Measurements from ENCODE around the gene HPS3. TPM values are rescaled to one million over a fixed set of nuclear protein-coding genes. Genes with fewer than 3 reads are reported as not detected.
A peak's percentile ranks its signal among the peaks of the same experiment; 100 is the strongest.

HPS3 gene
- total RNA-seq, 4 donors from 2014 or later, result 3.1 to 5.5 (median 4.4) TPM

DNA sequence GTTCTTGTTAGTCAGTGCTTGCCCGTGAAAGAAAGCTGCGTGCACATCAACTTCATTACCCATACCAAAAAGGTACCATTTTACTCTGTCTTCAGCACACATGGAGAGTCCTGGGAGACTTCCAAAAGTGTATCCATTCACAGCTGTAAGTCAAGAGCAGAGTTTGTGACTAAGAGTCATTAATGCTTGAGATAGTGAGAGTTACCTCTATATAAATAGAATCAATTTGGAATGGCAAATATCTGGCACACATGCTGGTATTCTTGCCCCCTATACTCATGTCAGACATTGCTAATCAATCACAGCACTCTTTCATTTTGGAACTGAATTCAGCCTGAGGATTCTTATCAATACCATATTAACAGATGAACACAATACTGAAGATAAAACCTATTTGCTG lies 78.0 kb downstream of the HPS3 start:
- ATAC-seq, result no peak
- Histone ChIP-seq H3K4me1 (no peaks in the 10 kb centered on the region), H3K4me3 (no peak overlapping the region), H3K36me3 (no peaks in the 10 kb centered on the region), H3K9me3 (no peaks in the 10 kb centered on the region), H3K27ac (no peak overlapping the region), H3K27me3 (no peaks in the 10 kb centered on the region)
- DNase-seq, result no peak
- intact Hi-C loops (cut with DNase I; ENCODE audit: low total_unique reads), result no loop called here
- in situ Hi-C loops (cut with MboI; ENCODE audit: low sequenced_read_pairs in 4 of 4), result no loop called here
- TF ChIP-seq, protein P1, sequence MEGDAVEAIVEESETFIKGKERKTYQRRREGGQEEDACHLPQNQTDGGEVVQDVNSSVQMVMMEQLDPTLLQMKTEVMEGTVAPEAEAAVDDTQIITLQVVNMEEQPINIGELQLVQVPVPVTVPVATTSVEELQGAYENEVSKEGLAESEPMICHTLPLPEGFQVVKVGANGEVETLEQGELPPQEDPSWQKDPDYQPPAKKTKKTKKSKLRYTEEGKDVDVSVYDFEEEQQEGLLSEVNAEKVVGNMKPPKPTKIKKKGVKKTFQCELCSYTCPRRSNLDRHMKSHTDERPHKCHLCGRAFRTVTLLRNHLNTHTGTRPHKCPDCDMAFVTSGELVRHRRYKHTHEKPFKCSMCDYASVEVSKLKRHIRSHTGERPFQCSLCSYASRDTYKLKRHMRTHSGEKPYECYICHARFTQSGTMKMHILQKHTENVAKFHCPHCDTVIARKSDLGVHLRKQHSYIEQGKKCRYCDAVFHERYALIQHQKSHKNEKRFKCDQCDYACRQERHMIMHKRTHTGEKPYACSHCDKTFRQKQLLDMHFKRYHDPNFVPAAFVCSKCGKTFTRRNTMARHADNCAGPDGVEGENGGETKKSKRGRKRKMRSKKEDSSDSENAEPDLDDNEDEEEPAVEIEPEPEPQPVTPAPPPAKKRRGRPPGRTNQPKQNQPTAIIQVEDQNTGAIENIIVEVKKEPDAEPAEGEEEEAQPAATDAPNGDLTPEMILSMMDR (IDR thresholded peaks at IDR 0.05 in 4 of 5, conservative IDR thresholded peaks at IDR 0.05 in 1 of 5), result no peak
- TF ChIP-seq POLR2A (IDR thresholded peaks at IDR 0.05), result no peak

DNA sequence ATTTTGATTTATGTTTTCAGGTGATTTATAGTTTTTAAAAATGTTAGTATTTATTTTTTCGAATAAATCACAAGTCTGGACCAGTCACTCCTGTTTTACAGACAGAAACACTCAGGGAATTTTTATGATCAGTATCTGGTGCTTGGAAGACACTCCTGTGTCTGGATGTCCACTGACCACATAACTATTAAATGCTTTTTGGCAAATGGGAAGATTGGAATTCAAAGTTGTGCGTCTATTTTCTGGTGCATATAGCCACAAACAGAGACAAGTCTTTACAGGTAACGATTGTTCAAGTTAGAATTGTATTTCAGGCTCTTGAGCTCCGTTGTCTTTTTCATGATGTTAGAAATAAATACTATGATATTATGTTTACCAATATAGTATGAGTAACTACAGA lies 80.0 kb downstream of the HPS3 start:
- Histone ChIP-seq H3K4me3 (no peak overlapping the region), H3K36me3 (no peaks in the 10 kb centered on the region), H3K27me3 (no peaks in the 10 kb centered on the region), H3K4me1 (no peaks in the 10 kb centered on the region), H3K9me3 (no peaks in the 10 kb centered on the region), H3K27ac (no peak overlapping the region)
- TF ChIP-seq, protein P1 (IDR thresholded peaks at IDR 0.05 in 4 of 5, conservative IDR thresholded peaks at IDR 0.05 in 1 of 5), result no peak
- no peak for TF ChIP-seq POLR2A (IDR thresholded peaks at IDR 0.05)
- ATAC-seq (no peak), DNase-seq (no peak)
- in situ Hi-C loops (cut with MboI; ENCODE audit: low sequenced_read_pairs in 4 of 4), result no loop called here
- intact Hi-C loops (cut with DNase I; ENCODE audit: low total_unique reads), result no loop called here

DNA sequence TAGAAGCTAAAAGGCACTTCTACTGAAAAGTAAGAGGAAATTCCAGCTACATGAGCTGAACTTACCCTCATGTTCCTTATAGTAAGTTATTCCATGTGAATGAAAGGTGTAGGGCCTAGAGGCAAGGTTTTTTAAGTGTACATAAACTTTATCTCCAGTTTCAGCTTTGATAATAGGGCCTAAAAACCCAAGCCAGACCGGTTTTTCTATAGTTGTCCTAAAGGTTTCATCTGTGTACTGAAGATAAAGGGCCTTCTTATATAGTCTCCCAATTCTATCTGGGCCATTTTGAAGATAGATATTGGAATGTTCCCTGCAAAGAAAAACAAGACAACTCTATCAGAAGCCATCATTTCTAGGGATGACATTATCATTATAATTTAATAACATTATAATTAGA lies 82.9 kb downstream of the HPS3 start:
- in situ Hi-C loops (cut with MboI; ENCODE audit: low sequenced_read_pairs in 4 of 4), result no loop called here

DNA sequence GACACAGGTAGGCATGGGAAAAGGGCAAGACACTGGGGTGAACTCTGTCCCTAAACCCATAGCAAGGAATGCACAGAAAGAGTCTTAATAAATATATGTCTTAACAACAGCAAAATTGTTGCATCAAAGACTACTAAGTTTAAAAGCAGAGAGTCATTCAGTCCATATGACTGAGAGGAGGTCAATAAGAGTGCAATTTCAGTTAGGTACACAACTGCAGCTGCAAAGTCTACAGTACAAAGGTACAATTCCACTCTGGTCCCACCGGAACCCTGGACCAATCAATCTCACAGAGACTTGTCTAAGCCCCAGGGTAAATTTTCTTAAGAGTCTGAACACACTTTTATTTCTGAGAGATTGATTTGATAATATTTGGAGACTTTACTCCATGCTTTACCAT lies 85.3 kb downstream of the HPS3 start:
- no peak for ATAC-seq
- Histone ChIP-seq H3K36me3 (no peaks in the 10 kb centered on the region), H3K9me3 (no peaks in the 10 kb centered on the region), H3K4me1 (peaks cover 0 to 3% of the 10 kb centered on the region in 2 donors), H3K27ac (no peak overlapping the region), H3K27me3 (no peaks in the 10 kb centered on the region), H3K4me3 (no peak overlapping the region)
- no peak for TF ChIP-seq POLR2A (IDR thresholded peaks at IDR 0.05)
- TF ChIP-seq, protein P1 (IDR thresholded peaks at IDR 0.05 in 4 of 5, conservative IDR thresholded peaks at IDR 0.05 in 1 of 5), result no peak
- in situ Hi-C loops (cut with MboI; ENCODE audit: low sequenced_read_pairs in 4 of 4) (no loop called here), intact Hi-C loops (cut with DNase I; ENCODE audit: low total_unique reads) (no loop called here)
- DNase-seq, result no peak

More for the DNA sequence above, 82.9 kb downstream of the HPS3 start:
- Histone ChIP-seq H3K27me3 (no peaks in the 10 kb centered on the region), H3K36me3 (no peaks in the 10 kb centered on the region), H3K4me3 (no peak overlapping the region), H3K4me1 (peaks cover 0 to 3% of the 10 kb centered on the region in 2 donors), H3K27ac (no peak overlapping the region), H3K9me3 (no peaks in the 10 kb centered on the region)
- no peak for ATAC-seq
- no peak for DNase-seq
- TF ChIP-seq, protein P1 (IDR thresholded peaks at IDR 0.05 in 4 of 5, conservative IDR thresholded peaks at IDR 0.05 in 1 of 5), result no peak
- no peak for TF ChIP-seq POLR2A (IDR thresholded peaks at IDR 0.05)
- intact Hi-C loops (cut with DNase I; ENCODE audit: low total_unique reads), result no loop called here

DNA sequence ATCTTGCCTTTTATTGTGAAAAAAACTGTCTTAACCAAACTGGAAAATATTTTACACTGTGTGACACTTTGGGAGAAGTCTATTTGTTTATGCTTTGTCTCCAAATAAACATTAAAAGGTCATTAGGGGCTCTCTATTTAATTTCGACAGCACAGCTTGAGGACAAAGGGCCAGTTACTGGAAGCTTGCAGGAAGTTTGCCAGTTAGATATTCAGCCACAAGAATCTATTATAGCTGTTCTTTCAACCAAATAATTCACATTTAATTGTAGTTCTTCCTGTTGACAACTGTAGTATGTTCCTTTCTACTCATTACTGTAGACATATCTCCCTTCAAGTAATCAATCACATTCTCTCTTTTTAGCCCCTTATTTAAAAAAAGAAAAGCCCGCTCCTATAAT lies 86.1 kb downstream of the HPS3 start:
- no peaks in the 10 kb centered on the region for H3K36me3 ChIP-seq
- peak overlapping the region in 1 of 4 donors; percentile 37 for H3K27ac ChIP-seq
- ATAC-seq (peak in 1 of 2 donors; percentile 12), DNase-seq (no peak)
- in situ Hi-C loops (cut with MboI; ENCODE audit: low sequenced_read_pairs in 4 of 4), result no loop called here
- TF ChIP-seq POLR2A (IDR thresholded peaks at IDR 0.05), result no peak
- TF ChIP-seq, protein P1 (IDR thresholded peaks at IDR 0.05 in 4 of 5, conservative IDR thresholded peaks at IDR 0.05 in 1 of 5), result no peak
- no peaks in the 10 kb centered on the region for H3K27me3 ChIP-seq
- H3K4me1 ChIP-seq, result peaks cover 0 to 3% of the 10 kb centered on the region in 2 donors
- intact Hi-C loops (cut with DNase I; ENCODE audit: low total_unique reads), result no loop called here
- H3K4me3 ChIP-seq, result no peak overlapping the region
- H3K9me3 ChIP-seq, result no peaks in the 10 kb centered on the region
